TTC549 (cell line): Measurements from ENCODE around the gene SORCS3.

ENCODE experiments used
- FAIRE-seq: peaks from 2 replicates; lab custom pipeline; 2012; peaks lifted over from hg19 to GRCh38; lab: Jason Lieb, UNC

The SORCS3 gene

DNA sequence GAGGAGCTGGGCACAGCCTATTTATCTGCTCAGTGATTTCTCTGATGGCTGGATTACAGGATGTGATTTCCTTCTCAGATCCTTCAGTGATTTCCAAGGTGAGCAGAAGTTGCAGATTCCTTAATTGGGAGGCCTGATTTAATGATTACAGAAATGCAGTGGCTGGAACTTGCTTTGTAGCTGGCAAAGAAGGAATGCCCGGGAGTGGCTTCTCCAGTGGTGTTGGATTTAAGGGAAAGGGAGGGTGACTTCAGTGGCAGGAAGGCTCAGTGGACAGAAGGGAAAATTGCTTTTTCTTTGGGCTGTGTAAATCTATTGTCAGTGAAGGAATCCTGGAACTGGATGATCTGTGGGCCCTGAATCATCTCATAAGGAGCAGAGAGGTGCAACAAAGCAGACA, 5.1 kb downstream of the SORCS3 start:
- no peak for FAIRE-seq

DNA sequence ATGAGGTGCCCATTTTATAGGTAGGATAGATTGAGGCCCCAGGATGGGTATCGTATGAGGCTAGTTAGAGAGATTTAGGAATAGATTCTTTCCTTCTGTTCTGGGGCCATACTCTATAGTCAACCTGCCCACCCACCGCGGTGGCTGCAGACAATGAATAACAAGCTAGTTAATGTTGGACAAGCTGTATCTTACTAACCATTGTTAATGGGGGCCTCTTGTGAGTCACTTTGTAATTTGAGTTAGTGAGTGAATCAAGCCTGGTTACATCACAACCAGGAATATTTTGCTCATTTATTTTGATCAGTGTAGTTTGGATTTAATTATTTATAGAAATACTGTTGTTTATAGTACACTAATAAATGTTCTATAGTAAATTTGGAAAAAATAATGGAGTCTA, 7.3 kb downstream of the SORCS3 start:
- FAIRE-seq: no peak

DNA sequence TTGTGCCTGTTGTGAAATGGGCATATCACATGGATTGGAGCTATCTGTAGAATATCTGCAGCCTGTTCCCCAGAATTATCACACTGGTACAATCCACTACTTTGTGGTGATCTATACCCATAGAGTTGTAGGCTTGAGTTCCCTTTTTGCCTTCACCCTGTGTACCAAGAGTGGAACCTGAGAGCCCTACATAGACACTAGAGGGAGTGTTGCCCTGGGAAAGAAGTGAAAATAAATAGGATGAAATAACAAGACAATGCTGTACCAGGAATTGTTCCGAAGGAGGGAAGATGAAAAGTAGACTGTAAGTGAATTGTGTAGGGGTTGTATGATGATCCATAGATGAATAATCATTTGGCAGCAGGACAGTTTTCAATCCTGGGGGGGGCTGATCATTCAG, 9.0 kb downstream of the SORCS3 start:
- no peak for FAIRE-seq

DNA sequence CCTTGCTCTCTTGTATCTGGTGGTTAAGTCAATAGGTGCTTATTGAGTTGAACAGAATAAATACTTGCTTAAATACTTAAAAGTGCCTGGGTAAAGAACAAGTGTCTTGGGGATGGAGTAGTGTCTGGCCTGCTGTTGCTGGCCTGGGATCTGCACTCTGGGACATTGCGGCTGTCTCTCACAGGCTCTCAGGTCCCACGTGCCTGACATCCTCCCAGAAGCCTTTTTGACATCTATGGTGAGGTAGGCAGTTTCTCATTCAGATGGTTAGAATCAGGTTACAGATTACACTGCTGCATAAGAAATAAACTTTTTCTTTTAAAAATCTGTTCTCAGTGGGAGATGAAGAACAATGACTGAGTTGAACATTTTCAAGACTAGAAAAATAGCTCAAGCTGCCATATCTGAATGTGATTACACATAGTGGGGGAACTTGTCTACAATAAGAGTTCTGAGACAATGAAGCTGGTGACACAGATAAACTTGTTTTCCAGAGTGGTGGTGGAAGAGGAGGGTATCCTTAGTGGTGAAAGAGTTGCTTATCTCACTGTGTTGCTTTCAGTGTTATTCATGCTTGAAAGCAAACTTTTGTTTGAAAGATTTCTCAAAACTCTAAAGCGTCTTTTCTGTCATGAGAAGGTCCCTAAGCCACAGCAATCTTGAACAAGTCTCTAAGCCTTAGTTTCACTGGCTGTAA, 9.7 kb downstream of the SORCS3 start:
- no peak for FAIRE-seq

DNA sequence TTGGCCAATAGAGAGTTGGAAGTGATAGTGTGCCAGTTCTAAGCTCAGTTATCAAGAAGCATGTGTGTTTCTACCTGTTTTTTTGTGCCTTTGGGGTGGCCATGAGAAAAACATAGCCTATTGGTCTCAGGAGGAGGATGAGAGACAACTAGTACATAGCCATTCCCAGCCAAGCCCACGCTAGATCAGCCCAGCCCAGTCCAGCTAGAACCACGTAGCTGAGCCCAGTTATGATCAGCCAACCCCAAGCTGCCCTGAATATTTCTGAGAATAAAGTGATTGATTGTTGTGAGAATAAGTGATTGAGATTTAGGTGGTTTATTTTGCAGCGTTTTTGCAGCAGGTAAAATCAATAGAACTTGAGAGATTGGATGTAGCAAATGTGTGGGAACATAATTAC, 15.9 kb downstream of the SORCS3 start:
- no peak for FAIRE-seq

DNA sequence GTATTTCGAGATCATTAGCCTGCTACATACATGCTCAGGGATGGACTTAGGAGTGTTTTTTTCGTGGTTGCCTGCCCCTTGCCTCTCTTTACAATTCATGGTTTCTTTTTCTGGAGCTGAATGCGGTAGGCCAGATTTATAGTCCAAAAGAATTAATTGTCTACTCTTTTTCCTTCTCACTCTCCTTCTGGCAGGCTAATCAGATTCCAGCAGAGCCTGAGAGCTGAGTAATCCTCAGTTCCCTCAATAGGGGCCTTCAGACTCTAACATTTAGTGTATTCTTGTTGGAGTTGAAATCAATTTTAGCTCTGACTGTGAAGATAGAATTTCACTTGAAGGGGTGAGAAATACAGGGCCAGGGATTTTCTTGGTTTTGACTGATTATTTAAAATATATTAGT, 16.4 kb downstream of the SORCS3 start:
- FAIRE-seq: no peak

DNA sequence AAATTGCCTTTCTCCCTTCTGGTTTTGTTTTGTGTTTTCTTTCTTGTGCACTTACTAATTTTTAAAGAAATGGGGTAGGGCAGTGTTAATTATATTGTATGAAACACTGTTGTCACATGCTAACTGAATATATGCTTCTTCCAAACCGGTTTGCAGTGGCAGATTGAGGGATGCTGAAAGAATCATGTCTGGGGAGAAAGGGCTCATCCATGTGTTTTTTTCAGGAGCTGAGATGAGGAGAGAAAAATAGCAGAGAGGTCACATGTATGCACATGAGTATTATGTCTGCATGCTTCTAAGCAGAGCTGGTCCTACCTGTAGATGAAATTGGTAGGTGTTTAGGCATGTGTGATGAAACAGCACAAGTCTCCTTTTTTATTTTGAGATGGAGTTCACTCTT, 17.0 kb downstream of the SORCS3 start:
- no peak for FAIRE-seq

DNA sequence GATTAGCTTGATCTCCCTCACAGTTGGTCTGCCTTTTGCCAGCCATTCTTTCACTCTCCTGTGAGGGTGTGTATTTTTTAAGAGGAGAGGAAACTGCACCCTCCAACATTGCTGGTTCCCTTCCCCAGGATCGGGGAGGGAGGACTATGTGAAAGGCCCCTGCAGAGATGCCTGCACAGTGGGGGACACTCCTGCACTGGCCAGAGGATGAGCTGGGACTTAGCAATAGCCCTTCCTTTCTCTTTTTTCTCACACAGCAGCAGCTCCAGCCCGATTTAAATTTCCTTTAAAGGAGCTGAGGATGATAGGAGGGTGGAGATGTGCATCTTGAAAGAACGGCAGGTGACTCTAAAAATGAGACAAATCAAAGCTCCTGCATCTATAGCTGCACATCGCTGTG, 18.7 kb downstream of the SORCS3 start:
- no peak for FAIRE-seq

DNA sequence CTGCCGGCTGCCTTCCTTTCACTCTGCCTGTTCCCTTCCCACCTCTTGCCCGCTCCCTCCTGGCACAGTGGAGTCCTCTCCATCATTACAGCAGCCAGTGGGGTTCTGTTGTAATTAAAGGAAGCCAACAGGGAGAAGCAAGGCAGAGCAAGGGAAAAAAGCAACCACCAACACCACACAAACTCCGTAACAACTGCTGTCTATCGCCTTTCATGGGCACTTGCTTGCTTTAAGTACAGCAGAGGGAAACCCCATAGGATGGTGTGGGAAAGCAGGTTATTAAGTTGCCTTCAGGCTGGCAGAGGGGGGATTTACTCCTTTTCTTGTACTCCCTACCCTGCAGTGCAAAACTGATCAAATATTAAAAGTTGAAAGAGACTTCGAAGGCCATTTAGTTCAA, 22.0 kb downstream of the SORCS3 start:
- FAIRE-seq: no peak

DNA sequence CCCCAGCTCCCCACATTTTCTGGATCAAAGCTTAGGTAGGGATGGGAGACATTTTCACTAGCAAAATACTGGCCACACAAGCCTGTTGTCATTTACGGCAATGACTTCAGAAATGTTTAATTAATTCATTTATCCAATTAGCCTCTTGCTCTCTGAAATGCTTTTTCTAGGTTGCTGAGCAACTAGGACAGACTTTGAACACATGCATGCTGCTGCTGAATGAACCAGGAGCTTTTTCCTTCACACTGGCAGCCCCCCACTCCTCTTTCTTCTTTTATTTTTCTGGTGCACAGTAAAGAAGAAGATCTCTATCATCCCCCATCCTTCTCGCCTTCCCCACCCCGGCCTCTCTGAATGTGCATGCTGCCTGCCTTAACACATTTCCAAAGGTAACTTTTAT, 22.5 kb downstream of the SORCS3 start:
- FAIRE-seq: no peak

DNA sequence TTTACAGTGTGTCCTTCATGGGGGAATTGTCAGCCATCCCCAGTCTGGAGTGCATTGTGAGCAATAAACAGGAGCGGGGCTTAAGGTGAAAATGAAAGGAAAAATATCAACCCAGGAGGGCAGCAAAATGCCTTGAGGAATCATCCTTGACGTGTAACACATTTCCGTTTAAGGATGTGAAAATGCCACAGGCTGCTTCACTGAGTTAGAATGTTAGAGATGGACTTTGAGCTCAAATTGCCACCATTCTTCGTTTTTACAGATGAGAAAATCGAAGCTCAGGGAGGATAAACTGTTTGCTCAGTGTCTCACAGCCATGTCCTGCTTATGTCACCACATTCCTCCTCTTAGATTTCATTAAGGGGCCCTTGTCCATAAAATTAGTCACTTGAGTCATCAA, 23.1 kb downstream of the SORCS3 start:
- no peak for FAIRE-seq

DNA sequence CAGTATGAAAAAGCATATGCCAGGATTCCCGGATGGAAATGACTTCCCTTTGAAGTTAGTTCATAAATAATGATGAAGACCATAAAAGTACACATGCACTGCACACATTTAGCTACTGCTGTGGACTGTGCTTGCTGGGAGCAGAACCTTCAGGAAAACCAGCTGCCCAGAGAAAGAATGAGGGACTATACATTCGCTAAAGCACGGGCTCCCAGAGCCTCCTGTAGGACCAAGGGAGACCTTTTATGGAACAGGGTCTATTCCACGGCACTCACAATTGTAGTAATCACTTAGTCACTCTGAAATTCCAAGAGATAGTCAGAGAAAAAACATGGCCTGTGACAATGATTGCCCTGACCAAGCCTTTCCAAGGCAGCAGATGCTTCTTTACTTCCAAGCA, 24.1 kb downstream of the SORCS3 start:
- FAIRE-seq: no peak

DNA sequence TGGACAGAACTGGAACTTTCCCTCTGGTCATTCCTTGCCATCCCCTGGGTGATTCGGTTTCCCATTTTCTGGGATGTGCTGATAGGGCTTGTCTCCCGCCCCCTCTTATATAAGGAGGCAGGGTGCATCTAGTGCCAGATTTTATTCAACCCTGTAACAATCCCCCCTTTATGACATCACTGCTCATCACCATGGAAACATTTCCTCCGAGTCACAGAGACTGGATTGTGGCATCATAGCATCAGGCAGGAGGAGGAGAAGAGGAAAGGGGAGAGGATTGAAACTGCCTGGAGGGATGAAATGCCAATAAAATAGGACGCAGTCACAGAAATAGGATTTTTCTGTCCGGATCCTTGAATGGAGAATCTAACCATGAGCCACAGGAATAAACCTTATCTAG, 25.0 kb downstream of the SORCS3 start:
- no peak for FAIRE-seq

DNA sequence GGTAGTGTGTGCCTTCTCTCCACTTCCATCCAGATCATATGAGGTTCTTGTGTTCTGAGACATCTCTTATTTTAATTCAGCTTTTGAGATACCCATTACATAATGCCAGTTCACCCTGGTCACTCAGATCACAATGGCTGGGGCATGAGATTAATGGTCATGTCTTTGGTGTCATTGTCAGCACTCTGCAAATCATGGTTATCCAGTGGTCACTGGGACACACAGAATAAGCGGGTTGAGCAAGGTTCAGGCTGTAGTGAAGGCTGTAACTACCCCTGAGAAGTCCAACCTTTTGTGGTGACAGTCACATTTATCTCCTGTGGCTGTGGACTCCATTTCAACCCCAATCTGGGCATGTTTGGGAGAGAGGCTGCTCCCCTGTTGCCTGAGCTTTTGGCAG, 35.8 kb downstream of the SORCS3 start:
- FAIRE-seq: no peak

DNA sequence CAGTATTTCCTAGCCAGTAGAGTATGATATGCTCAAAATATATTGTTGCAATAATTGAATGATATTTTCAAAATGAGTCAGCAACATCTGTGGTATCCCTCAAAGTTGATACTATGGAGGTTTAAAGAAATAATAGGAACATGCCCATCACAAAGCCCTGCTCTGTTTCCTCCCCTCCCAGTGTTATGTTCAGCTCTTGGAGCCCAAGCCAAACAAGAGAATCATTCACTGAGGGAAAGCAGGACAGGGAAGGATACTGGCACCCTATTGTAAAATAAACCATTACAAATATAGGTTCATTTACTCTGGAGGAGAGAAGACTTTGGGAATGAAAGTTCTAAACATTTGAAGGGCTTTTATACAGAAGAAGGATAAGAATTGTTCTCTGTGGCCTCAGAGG, 37.6 kb downstream of the SORCS3 start:
- no peak for FAIRE-seq

DNA sequence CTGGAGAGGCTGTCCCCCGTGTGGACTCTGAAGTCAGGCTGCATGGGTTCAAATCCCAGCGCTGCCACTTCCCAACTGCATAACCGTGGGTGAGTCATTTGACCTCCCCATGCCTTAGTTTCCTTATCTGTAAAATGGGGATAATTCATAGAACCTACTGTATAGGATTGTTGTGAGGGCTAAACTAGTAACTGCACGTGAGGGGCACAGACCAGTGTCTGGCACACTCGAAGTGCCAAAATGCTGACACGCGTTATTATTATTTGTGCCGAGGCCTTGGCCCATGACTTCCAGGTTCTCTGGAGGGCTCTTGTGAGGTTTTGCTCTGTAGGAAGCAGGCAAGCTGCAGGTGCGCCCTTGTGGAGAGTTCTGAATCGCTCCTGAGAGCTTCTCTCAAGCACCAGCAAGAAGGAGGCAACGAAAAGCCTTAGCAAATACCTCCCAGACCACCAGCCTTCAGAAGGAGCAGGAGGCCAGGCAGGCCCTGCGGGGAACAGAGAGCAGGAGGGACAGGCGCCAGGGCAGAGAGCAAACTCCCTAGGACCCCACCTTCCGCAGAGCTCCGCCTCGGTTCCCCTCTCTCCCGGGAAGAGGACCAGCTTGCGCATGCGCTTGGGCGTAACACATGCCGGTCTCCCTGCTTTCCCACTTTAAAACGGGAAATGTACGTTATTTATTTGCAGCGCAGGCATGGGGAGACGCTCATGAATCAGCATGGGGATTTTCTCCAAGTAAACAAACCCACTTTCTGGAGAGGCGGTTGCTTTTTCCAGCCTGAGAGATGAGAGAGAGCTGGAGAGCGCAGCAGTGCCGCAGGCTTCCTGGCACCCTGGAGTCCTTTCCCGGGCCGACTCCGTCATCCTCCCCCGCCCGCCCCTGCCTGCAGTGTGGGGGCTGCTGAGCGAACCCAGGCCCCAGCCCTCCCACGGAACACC, 39.6 kb downstream of the SORCS3 start:
- no peak for FAIRE-seq

DNA sequence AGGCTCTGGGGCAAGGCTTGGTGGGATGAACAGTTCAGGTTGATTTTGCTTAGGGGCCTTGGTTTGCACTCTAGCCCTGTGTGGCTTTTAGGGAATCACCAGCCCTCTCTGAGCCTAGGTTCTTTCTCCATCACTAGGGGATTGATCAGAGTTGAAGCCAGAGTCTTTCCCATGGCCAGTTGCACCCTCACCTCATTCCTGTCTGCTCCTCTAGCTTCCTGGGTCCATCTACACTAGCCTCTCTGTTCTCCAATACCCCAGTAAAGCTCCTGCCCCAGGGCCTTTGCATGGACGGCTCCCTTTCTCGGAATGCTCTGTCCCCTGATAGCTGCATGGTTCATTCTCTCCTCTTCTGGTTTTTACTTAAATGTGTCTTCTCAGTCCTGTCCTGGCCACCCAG, 40.4 kb downstream of the SORCS3 start:
- no peak for FAIRE-seq

DNA sequence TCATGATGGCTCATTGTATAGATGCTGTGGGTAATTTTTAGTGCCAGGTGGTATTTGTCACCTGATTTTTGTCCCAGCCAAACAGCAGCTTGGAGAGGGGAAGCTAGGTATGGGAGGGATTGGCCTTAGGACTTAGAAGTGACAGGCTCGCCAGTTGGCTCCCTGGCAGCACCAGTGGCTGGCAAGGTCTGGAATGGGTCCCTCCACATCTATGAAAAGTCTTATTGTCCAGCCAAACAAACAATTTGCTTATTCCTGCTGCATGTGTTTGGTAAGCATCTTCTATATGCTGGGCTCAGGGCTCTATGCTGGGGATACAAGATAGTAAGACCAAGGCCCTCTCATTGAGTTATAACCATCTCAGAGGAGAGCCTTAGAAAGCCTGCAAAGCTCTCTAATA, 42.5 kb downstream of the SORCS3 start:
- FAIRE-seq: no peak

DNA sequence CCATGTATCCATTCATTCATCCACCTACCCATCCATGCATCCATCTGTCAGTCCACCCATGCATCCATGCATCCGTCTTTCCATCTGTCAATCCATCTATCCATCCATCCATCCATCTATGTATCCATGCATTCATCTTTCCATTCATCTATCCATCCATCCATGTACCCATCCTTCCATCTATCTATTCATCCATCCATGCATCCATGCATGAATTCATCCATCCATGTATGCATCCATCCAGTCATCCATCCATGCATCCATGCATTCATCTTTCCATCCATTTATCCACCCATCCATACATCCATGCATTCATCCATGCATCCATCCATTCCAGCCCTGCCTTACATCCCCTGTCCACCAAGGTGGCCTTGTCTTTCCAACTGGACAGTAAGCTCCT, 45.7 kb downstream of the SORCS3 start:
- FAIRE-seq: no peak

DNA sequence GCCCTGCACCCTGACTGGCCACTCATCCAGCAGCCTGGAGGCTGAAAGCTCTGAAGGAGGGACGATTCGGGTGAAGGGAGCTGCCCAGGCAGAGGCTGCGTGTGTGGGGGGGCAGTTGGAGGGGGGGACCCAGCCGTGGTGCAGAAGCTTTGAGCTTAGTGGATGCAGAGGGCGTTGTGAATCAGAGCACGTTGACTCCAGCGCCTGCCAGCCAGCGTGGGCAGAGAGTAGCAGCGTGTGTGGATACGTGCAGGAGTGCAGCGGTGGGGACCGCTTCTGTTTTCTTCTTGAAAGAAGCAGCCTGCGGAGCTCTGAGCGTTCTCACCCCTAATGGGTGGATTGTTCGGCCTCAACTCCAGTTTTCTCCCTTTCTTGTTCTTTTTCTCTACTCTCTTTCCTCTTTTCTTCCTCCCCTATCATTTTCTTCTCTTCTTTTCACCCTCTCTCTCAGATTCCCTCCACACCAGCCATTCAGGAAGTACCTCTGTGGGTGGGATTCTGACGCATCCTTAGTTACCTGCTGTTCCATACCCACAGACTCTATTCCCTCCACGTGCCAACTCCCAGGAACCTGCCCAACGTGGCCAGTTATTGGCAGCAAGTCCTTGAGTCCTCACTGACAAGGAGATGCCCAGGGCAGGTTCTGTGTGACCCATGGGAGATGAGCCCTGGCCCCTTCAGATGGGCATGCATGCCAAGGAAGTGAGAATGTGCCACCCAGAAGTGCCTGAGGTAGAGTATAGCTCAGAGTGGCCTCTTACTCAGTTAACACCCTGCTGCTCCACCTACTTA, 47.4 kb downstream of the SORCS3 start:
- FAIRE-seq: no peak

DNA sequence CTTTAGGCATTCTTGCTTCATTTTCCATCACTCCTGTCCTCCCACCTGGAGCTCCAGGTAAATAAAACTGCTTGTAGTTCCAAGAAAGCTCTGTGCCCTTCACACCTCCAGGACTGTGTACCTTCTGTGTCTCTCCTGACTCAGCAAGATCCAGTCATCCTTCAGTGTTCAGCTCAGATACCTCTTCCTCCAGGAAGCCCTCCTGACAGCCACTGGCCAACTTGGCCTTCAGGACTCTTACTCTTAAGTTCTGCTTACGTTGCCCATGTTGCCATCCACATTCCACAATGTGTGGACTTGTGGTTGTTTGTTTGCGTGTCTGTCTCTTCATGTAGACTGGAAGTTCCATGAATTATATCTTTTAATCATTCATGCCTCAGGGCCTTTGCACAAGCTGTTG, 48.0 kb downstream of the SORCS3 start:
- no peak for FAIRE-seq

DNA sequence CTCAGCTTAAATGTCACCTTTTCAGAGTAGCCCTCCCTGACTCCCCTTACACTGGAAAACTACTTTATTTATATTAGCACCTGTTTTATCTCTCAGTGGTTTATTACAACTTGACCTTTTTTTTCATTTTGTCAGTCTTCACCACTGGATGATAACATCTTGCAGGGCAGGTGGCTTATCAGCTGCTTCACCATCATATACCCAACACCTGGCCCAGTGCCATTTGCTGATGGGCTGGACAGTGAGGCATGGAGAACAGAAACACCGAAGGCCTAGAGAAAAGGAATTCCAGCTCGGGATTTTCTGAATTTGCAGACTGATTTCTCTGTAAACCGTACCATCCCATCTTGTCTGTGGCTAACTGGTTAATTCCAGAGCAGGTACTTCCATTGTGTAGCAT, 48.5 kb downstream of the SORCS3 start:
- no peak for FAIRE-seq

DNA sequence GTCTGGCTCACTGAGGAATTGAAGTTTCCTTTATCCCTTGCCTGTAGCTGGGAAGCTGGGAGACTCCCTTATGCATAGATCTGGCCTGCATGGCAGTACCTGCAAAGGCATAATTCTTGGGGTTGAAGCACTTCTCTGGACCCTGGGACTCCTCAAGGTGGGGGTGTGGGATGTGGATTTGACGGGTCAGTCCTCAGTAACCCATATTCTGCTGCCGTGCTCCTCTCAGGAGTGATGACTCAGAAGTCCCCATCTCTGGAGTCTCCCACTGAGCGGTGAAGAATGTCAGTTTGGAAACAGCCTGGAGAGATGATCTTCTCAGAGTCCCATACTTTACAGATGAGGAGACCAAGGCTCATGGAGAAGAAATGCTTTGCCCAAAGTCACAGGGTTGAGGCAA, 49.0 kb downstream of the SORCS3 start:
- no peak for FAIRE-seq
